Measurements from ENCODE around the gene NUP93.

NUP93 gene

DNA sequence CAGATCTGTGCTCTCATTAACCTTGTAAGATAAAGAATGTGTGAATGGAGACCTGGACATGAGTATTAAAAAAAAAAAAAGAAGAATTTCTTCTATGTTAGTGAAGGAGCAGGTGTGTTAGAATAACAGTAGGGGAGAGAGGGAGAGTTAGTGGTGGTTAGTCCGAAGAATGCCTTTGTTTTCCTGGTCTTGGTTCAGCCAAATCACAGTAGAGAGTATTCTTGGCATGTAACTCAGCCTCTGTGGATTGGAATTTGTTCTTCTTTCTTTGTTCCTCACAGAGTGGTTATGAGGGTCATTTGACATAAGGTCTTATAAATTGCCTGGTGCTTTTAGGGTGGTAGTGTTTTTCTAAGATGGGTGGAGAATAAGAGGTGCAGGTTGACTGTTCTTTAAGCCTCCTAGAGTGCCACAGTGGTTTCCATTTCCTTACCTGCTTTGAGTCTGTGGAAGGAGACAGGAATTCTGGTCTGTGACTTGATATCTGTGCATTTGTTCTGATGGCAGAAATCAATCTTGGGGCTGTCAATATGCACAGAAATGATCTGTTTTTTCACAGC is 17.6 kb downstream of the NUP93 start:
- no peak for DNase-seq

DNA sequence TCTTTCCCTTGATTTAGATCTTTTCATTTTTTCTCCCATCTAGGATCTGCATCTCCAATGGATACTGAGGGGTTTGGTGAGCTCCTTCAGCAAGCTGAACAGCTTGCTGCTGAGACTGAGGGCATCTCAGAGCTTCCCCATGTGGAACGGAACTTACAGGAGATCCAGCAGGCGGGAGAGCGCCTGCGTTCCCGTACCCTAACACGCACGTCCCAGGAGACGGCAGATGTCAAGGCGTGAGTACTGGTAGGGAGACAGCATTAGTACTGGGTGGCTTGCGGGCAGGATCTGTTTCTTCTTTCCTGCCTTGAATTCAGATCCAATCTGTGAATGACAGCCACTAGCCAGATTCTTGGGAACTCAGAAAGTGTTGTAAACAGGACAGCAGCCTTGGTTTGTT is 18.3 kb downstream of the NUP93 start:
- no peak for DNase-seq

DNA sequence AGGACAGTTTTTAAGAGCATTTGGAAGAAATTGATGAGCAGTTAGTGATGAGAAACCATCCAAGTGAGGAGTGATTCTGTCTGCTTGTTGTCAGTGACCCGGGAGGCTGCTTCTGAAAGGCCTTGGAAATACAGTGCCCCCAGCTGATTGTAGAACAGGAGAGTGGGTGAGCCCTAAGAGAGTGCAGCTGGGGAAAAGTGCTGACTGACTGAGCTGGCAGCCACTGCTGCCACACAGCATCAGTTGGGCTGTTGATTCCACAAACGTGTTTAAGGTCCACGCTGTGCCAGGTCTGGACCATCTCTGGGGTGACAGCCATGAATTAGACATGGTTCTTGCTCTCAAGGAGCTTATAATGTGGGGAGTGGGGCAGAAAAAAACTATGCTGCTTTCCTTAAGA is 18.9 kb downstream of the NUP93 start:
- DNase-seq, result no peak

GRCh38 chr16:56749672-56750491 is 20.0 kb downstream of the NUP93 start:
- DNase-seq, result no peak

DNA sequence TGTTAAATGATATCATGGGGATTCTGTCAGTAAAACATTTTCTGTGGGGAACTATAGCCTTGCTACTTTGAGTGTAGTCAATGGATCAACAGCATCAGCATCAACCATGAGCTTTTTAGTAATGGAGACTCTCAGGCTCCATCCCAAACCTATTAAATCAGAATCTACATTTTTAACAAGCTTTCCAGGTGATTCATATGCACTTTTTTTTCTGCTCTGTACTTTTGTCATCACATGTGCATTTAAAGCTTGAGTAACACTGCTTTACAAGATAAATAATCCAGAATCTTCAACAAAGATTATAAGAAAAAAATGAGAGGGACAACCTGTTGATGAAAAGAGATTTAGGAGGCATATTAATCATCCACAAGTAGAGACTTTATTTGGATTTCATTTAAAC is 23.5 kb downstream of the NUP93 start:
- DNase-seq, result no peak

GRCh38 chr16:56755038-56755437 is 25.1 kb downstream of the NUP93 start:
- DNase-seq, result no peak

GRCh38 chr16:56758432-56758831 is 28.5 kb downstream of the NUP93 start:
- no peak for DNase-seq

GRCh38 chr16:56758930-56759329 is 29.0 kb downstream of the NUP93 start:
- no peak for DNase-seq

DNA sequence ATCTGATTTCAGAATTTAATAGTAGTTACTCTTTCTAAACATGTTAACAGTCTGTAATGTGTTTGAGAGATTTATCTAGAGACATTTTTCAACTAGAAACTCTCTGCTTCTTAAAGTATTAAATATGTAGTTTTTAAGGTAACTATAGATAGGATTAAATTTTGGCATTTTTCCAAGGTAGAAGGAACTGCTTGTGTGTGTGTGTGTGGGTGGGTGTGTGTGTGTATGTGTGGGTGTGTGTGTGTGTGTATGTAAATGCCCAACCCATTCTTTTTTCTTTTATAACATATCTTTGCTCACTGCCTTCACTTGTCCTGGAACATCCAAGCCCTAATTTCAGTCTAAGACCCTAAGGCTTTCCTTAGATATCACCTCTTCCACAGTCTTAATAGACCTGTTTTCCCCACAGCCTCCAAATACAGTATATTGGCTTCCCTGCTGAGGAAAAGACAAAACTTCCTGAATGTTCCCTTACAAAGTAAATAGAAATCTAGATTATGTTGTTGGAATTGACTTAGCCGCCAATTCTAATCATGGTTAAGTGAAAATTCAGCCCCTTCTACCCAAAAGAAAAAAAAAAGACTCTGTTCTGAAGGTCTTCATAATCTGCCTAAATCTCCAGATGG is 33.5 kb downstream of the NUP93 start:
- peak; percentile 51 for DNase-seq

GRCh38 chr16:56764835-56765234 is 34.9 kb downstream of the NUP93 start:
- DNase-seq, result peak; percentile 73

DNA sequence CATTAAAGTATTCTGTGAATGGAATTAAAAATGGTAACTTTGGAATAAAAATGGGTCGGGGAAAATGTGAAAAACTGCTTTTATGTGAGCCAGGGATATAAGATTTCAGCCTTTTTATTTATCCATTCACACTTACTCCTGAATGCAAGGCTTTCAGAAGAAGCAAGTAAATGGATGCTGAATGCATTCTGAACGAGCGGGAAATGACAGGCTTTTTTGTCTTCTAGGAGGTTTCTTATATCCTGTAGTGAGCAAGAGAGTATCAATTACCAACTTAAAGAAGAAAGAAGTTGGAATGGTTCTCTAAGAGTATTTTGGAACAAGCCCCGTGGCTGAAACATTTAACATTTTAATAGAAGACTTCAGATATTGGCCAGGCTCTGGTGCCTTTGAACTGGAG is 36.0 kb downstream of the NUP93 start:
- DNase-seq, result no peak

DNA sequence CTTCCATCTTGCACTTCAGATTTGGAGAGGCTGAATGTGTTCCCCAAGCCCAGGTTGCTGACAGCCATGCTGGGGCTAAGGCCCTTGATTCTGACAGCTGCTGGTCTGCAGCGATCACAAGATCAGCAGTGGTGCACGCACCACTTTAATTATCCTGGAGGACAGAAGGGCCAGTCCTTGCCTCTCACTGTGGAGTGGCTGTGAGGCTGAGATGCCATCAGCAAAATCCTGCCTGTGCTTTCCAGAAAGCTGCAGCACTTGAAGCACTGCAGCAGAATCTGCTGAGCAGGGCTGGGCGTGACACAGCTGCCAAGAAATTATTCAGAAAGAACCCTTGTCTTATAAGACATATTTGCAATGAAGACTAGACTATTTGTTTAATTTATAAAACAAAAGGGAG is 37.1 kb downstream of the NUP93 start:
- no peak for DNase-seq

DNA sequence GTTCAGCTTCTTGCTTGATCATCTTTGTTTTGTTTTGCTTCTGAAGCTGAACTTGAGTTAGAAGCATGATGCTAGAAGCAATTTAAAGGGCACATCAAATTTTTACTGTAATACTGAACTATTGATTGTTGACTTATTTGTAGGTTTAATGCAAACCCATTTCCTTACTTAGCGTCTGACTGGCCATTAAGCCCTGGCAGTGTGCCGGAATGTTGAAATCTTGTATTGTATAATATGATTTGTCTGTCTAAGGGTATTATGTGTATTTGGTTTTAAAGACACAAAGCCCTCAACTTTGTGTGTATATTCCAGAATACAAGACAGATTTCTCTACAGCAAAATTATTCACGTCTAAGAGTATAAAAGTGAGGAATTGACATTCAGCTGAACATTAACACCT is 39.7 kb downstream of the NUP93 start:
- DNase-seq, result no peak

GRCh38 chr16:56771558-56772279 is 41.8 kb downstream of the NUP93 start:
- DNase-seq, result no peak

DNA sequence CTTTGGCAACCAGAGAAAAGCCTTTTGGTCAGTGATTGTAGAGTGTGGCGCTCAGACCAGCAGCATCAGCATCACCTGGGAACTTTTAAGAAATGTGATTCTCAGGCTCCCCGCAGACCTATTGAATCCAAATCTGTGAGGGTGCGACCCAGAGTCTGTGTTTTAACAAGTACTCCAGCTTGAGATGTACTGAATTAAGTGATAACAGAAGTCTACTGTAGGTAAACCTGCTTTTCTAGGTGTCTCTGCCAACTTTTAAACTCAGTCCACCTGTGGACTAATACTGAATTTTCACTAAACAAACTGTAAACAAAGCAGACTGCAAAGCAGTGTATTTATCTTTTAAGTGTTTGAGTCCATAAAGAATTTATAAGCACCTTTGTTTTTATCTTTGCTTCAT is 43.6 kb downstream of the NUP93 start:
- no peak for DNase-seq

- DNase-seq, result no peak
Measured at GRCh38 chr16:56774016-56774680, 44.2 kb downstream of the NUP93 start.

DNA sequence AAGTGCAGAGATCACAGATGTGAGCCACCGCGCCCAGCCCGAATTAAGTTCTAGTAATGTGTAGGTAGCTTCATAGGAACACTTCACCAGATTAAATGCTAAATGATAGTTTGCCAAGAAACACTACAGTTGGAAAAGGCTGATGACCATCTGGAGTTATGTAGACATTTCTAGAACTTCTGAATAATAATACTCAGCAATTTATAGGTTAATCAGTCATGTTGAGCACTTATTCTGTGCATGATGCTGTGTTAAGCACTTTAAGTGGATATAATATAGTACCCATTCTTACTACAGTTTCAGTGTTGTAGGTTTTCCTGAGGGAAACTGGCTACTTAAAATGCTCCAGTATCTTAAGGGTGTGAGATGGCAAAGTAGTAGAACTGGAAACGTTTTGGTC is 45.2 kb downstream of the NUP93 start:
- DNase-seq, result no peak

GRCh38 chr16:56776562-56776961 is 46.6 kb downstream of the NUP93 start:
- DNase-seq, result no peak

- DNase-seq, result no peak
Measured at GRCh38 chr16:56777001-56777400, 47.1 kb downstream of the NUP93 start.

GRCh38 chr16:56777482-56777881 is 47.6 kb downstream of the NUP93 start:
- DNase-seq, result no peak

DNA sequence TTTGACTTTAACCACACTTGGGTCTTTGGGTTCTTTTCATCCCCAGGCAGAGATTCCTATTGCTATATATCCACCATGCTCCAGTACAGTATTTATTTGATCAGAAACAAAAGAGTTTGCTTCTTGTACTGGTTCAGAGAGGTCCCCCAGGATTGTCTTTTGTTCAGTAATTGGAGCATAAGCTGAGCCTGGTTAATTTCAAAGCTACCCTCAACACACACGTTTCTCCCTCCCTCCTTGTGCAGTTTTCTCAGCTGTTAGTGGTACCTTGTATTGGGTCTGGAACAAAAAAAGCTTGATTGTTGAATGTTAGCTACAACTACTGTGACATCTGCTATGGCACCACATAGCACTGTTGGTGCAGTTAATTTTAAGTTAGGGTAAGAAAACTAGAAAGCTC is 50.0 kb downstream of the NUP93 start:
- DNase-seq, result no peak

DNA sequence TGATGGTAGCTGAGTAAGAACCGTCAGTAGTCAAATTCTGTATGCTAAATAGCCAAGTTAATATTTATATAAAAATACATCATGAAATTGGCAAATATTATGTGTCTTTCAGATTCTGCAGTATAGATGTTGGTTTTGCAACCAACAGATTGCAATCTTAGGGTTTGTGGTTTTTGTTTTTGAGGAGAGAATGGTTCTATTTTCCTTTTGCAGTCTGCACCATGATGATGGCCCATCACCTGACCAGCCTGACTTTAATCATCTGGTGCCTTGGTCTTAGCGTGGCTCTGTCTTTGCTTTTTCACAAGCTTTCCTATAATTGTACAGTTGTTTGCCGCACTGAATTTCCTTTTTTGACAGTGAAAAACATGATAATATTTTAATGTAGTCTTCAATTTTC is 50.7 kb downstream of the NUP93 start:
- peak; percentile 34 for DNase-seq

- DNase-seq, result no peak
Measured at GRCh38 chr16:56781528-56781961, 51.6 kb downstream of the NUP93 start.

All from hematopoietic multipotent progenitor cell treated with erythropoietin and hydrocortisone succinate and interleukin-3 and kit ligand, for 8 days (in vitro differentiated cells).